ENCODE results near the gene MUC5AC.

The MUC5AC gene

GRCh38 chr11:1226226-1226985, 68.7 kb downstream of the MUC5AC start:
- no peak for DNase-seq (ENCODE audit: low read depth)

GRCh38 chr11:1226986-1227550, 69.3 kb downstream of the MUC5AC start:
- DNase-seq (ENCODE audit: low read depth) = no peak

- no peak for DNase-seq (ENCODE audit: low read depth)
Observed at GRCh38 chr11:1227551-1228100, 69.9 kb downstream of the MUC5AC start.

GRCh38 chr11:1228101-1228821, 70.5 kb downstream of the MUC5AC start:
- DNase-seq (ENCODE audit: low read depth) = no peak

GRCh38 chr11:1228921-1229451, 71.2 kb downstream of the MUC5AC start:
- DNase-seq (ENCODE audit: low read depth) = no peak

- DNase-seq (ENCODE audit: low read depth) = no peak
Observed at GRCh38 chr11:1229471-1230120, 71.8 kb downstream of the MUC5AC start.

GRCh38 chr11:1230121-1230455, 72.3 kb downstream of the MUC5AC start:
- DNase-seq (ENCODE audit: low read depth) = no peak

GRCh38 chr11:1230456-1231395, 73.0 kb downstream of the MUC5AC start:
- DNase-seq (ENCODE audit: low read depth) = no peak

GRCh38 chr11:1231396-1232020, 73.8 kb downstream of the MUC5AC start:
- DNase-seq (ENCODE audit: low read depth) = no peak

- DNase-seq (ENCODE audit: low read depth) = no peak
Observed at GRCh38 chr11:1232021-1232882, 74.5 kb downstream of the MUC5AC start.

- no peak for DNase-seq (ENCODE audit: low read depth)
Observed at GRCh38 chr11:1232883-1233321, 75.1 kb downstream of the MUC5AC start.

GRCh38 chr11:1233351-1234053, 75.7 kb downstream of the MUC5AC start:
- DNase-seq (ENCODE audit: low read depth) = no peak

- DNase-seq (ENCODE audit: low read depth) = no peak
Observed at GRCh38 chr11:1234054-1234720, 76.4 kb downstream of the MUC5AC start.

GRCh38 chr11:1234771-1235305, 77.1 kb downstream of the MUC5AC start:
- no peak for DNase-seq (ENCODE audit: low read depth)

- DNase-seq (ENCODE audit: low read depth) = no peak
Observed at GRCh38 chr11:1235306-1235900, 77.7 kb downstream of the MUC5AC start.

GRCh38 chr11:1235901-1236315, 78.2 kb downstream of the MUC5AC start:
- DNase-seq (ENCODE audit: low read depth) = no peak

GRCh38 chr11:1236316-1237127, 78.8 kb downstream of the MUC5AC start:
- DNase-seq (ENCODE audit: low read depth) = no peak
